Adrenal gland (tissue), 12 donors: ENCODE results near the gene LATS2. TPM values are rescaled to one million over a fixed set of nuclear protein-coding genes. Genes with fewer than 3 reads are reported as not detected.
A peak's percentile ranks its signal among the peaks of the same experiment; 100 is the strongest.

Source experiments
- DNase-seq, 7 donors: peaks; one replicate each; pipeline ENCODE4 v3.0.0-alpha.2; 2019 to 2020
- H3K27ac ChIP-seq, 5 donors: fragments of 200-600 bp; sonication (generic) in 4 of 5; 1 replicate in 3 of 5; 2 replicates in 2 of 5; pipeline versions ENCODE4 v1.5.1 to v1.8.0; 2016 to 2020; ENCODE audit warnings: mild to moderate bottlenecking in 1 of 5
- H3K27me3 ChIP-seq: fragments of 200-600 bp; 2 replicates; pipeline ENCODE4 v1.8.0; 2021
- H3K36me3 ChIP-seq, 2 donors: fragments of 200-600 bp; replicated peaks in 1 of 2; 1 replicate in 1 of 2; 2 replicates in 1 of 2; pipeline versions ENCODE4 v1.5.1 to v1.8.0; 2018 to 2022
- H3K4me1 ChIP-seq, 2 donors: fragments of 200-600 bp; replicated peaks in 1 of 2; 1 replicate in 1 of 2; 2 replicates in 1 of 2; pipeline versions ENCODE4 v1.5.1 to v1.8.0; 2018 to 2021
- H3K4me3 ChIP-seq, 4 donors: fragments of 200-600 bp; sonication (generic) in 3 of 4; one replicate each; pipeline ENCODE4 v1.5.1; 2016 to 2018
- H3K9me3 ChIP-seq, 3 donors: fragments of 200-600 bp; sonication (generic) in 1 of 3; replicated peaks in 1 of 3; 1 replicate in 2 of 3; 2 replicates in 1 of 3; pipeline versions ENCODE4 v1.5.1 to v1.8.0; 2016 to 2021
- POLR2A ChIP-seq, 2 donors: fragments of 450-650 bp; IDR thresholded peaks; one replicate each; pipeline ENCODE4 v1.6.1; 2017; ENCODE audit warnings: antibody characterized with exemption in 2 of 2, mild to moderate bottlenecking in 2 of 2, moderate library complexity in 1 of 2
- WGBS, 4 donors: extraction: QIAGEN DNeasy Blood & Tissue Kit in 2 of 4; methylation state at CpG; one replicate each; pipeline versions ENCODE4 v1.1.5 to v1.1.7; 2013 to 2017; 5-methylcytosine and 5-hydroxymethylcytosine counted together
- intact Hi-C, 2 donors: fragments of 100-400 bp; cut with DNase I; formaldehyde crosslinking; loops; one replicate each; pipeline versions ENCODE4 v1.14.1 to v1.15.0; 2022 to 2023
- polyA plus RNA-seq, 3 donors: library from polyadenylated mRNA; stranded (reverse); fragments of 200-250 nt in 2 of 3; fragments of 350-450 nt in 1 of 3; fragmentation: Illumina TruSeq in 1 of 3; extraction: RNeasy Lipid Tissue Mini Kit (QIAGEN cat#74804) in 1 of 3; gene quantifications; one replicate each; pipeline ENCODE4 v1.2.3, GENCODE V29; 2013 to 2014
- total RNA-seq, 9 donors: library from RNA; depleted of rRNA in 4 of 9; stranded (reverse); fragments of >200 nt in 4 of 9; fragments of 120-200 nt in 1 of 9; fragmentation: NEBNext Ultra II Directional in 1 of 9; extraction: Animal tissue kit (Norgen Biotek cat#: 25700) in 1 of 9; gene quantifications; one replicate each; pipeline versions ENCODE4 v1.1.0 to v1.2.4, GENCODE V29; 2013 to 2023
- TF ChIP-seq, protein P1 (sequence below), 6 experiments: fragments of 450-650 bp in 4 of 6; fragments of 200-600 bp in 2 of 6; sonication (generic) in 1 of 6; IDR thresholded peaks; 1 replicate in 5 of 6; 2 replicates in 1 of 6; pipeline versions ENCODE4 v1.5.1 to v1.8.0; 2016 to 2021; ENCODE audit warnings: antibody characterized with exemption in 6 of 6, mild to moderate bottlenecking in 2 of 6, moderate library complexity in 1 of 6
- donor health status: healthy with polysubstance abuse.
- donor health status: Bipolar disorder and iron deficiency.
- donor health status: DM: yes; HTN: yes; CAD: no.
- donor health status: DM: no; HTN: no; CAD: no.
- donor health status: DM: no; HTN: no; CAD: no.
- donor health status: DM: yes; HTN: yes; CAD: no.

Gene LATS2
- total and polyA plus RNA-seq, 12 donors: 7.4 to 35.6 (median 23.3) TPM

DNA sequence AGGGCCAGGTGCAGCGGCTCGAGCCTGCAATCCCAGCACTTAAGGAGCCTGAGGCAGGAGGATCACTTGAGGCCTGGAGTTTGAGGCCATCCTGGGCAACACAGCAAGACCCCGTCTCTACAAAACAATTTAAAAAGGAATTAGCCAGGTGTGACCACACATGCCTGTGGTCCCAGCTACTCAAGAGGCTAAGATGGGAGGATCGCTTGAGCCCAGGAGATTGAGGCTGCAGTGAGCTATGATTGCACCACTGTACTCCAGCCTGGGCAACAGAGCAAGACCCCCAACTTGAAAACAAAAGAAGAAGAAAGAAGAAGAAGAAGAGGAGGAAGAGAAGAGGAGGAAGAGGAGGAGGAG is 47.7 kb downstream of the LATS2 start:
- TF ChIP-seq, protein P1, sequence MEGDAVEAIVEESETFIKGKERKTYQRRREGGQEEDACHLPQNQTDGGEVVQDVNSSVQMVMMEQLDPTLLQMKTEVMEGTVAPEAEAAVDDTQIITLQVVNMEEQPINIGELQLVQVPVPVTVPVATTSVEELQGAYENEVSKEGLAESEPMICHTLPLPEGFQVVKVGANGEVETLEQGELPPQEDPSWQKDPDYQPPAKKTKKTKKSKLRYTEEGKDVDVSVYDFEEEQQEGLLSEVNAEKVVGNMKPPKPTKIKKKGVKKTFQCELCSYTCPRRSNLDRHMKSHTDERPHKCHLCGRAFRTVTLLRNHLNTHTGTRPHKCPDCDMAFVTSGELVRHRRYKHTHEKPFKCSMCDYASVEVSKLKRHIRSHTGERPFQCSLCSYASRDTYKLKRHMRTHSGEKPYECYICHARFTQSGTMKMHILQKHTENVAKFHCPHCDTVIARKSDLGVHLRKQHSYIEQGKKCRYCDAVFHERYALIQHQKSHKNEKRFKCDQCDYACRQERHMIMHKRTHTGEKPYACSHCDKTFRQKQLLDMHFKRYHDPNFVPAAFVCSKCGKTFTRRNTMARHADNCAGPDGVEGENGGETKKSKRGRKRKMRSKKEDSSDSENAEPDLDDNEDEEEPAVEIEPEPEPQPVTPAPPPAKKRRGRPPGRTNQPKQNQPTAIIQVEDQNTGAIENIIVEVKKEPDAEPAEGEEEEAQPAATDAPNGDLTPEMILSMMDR (IDR thresholded peaks at IDR 0.05): no peak
- TF ChIP-seq POLR2A (IDR thresholded peaks at IDR 0.05): no peak
- WGBS, 4 donors: 86 to 92% (median 89%) methylated on average over 4 of the region's 4 CpGs
- Histone ChIP-seq H3K4me1 (peaks cover 53 to 73% of the 10 kb centered on the region in 2 donors), H3K9me3 (no peaks in the 10 kb centered on the region), H3K27ac (peak overlapping the region in 2 of 5 donors; percentile 75 to 77), H3K4me3 (no peak overlapping the region), H3K27me3 (no peaks in the 10 kb centered on the region), H3K36me3 (no peaks in the 10 kb centered on the region)
- DNase-seq: peak in 1 of 7 donors; percentile 35
- intact Hi-C loops: no loop called here

DNA sequence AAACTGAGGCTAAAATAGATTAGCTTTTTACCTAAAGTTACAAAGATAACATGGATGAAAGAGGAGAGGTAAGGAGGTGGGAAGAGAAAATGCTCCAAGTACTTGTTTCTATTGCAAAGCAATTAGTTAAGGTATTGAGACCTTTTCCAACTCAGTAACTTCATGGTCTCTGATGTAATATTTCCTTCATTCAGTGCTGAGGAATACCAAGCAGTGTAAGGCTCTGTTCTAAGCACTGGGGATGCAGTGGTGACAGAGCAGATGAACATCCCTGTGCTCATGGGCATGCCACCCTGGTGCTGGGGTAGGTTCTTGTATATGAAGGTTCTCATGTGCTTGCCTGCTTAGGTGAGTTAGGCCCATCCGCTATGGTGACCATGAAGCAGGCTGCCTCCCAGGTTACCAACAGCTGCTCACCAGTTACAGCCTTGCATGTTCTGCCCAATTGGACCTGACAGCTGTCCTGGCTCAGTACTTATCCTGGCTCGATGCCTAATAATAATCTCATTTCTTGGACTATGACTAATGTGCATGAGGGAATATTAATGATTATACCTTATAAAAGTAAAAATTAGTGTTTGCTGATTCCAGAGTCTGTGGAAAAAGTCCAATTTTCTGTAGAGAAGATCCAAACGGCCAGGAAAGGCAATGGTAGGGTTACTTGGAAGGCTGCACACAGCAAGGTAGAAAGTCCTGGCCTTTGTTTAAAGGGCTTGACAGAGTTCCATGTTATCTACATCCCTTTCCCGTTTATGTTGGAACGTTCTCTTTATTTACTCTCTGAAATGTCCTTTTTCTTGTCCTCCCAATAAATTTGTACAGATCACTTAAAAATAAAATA is 48.3 kb downstream of the LATS2 start:
- intact Hi-C loops: no loop called here
- DNase-seq: peak in 5 of 7 donors; percentile 53 to 76 (median 54)
- H3K4me1 ChIP-seq: peaks cover 53 to 73% of the 10 kb centered on the region in 2 donors
- no peaks in the 10 kb centered on the region for H3K27me3 ChIP-seq
- no peak overlapping the region for H3K4me3 ChIP-seq
- no peaks in the 10 kb centered on the region for H3K9me3 ChIP-seq
- 24 to 37% (median 31%) methylated on average over 5 of the region's 5 CpGs for WGBS, 4 donors
- no peaks in the 10 kb centered on the region for H3K36me3 ChIP-seq
- TF ChIP-seq, protein P1 (IDR thresholded peaks at IDR 0.05): no peak
- no peak for TF ChIP-seq POLR2A (IDR thresholded peaks at IDR 0.05)
- peak overlapping the region in 3 of 5 donors; percentile 55 to 77 (median 75) for H3K27ac ChIP-seq

DNA sequence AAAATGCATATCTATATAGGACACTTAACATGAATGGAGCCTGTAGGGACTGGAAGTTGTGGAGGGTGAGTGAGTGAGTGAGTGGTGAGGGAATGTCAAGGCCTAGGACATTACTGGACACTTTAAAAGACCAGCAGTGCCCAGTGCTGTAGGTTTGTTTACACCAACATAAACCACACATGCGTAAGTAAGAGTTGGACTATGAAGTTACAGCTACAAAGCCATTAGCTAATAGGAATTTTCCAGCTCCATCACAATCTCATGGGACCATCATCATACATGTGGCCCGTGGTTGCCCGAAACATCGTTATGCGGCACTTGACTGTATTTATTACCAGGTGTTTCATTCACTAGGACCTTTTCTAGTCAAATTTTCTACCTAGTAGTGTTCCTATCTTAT is 49.2 kb downstream of the LATS2 start:
- Histone ChIP-seq H3K27ac (no peak overlapping the region), H3K9me3 (no peaks in the 10 kb centered on the region), H3K27me3 (no peaks in the 10 kb centered on the region), H3K36me3 (no peaks in the 10 kb centered on the region), H3K4me1 (peaks cover 47 to 66% of the 10 kb centered on the region in 2 donors), H3K4me3 (no peak overlapping the region)
- intact Hi-C loops: no loop called here
- 75 to 79% (median 77%) methylated on average over 5 of the region's 5 CpGs for WGBS, 4 donors
- TF ChIP-seq POLR2A (IDR thresholded peaks at IDR 0.05): no peak
- TF ChIP-seq, protein P1 (IDR thresholded peaks at IDR 0.05): no peak
- no peak for DNase-seq

DNA sequence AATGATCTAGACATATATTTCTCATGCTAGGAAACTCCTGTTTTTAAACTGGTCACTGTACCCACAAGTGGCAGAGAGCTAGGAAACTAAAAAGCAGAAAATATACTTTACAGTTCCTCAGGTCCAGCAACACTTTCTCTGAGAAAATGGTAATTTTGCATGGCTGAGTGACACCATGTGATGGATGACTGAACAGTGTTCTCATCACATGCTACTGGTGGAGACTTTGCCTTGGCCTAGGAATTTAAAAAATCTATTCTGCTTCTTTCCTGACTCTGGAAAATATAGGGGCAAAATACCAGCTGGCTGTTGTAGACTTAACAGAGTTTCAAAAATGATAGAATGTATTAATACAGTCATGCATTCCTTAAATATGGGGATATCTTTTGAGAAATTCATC is 50.0 kb downstream of the LATS2 start:
- DNase-seq: no peak
- Histone ChIP-seq H3K4me3 (no peak overlapping the region), H3K4me1 (peaks cover 39 to 57% of the 10 kb centered on the region in 2 donors), H3K27me3 (no peaks in the 10 kb centered on the region), H3K36me3 (no peaks in the 10 kb centered on the region), H3K27ac (no peak overlapping the region), H3K9me3 (no peaks in the 10 kb centered on the region)
- intact Hi-C loops: no loop called here
- TF ChIP-seq POLR2A (IDR thresholded peaks at IDR 0.05): no peak
- TF ChIP-seq, protein P1 (IDR thresholded peaks at IDR 0.05): no peak
